ENCODE results near the gene DNASE1.

- no peak for TF ChIP-seq NR1H2 (CRISPR knock-in tag; IDR thresholded peaks at IDR 0.05)
- TF ChIP-seq USF2 (CRISPR knock-in tag; IDR thresholded peaks at IDR 0.05) = no peak
- no peak for TF ChIP-seq SP1 (CRISPR knock-in tag; conservative IDR thresholded peaks at IDR 0.05)
- TF ChIP-seq CTCF (IDR thresholded peaks at IDR 0.05) = no peak
- TF ChIP-seq USF1 (CRISPR knock-in tag; IDR thresholded peaks at IDR 0.05) = no peak
- no peak for TF ChIP-seq TEAD4 (CRISPR knock-in tag; IDR thresholded peaks at IDR 0.05)
- TF ChIP-seq RELA (CRISPR knock-in tag; IDR thresholded peaks at IDR 0.05; ENCODE audit: borderline replicate concordance) = no peak
- TF ChIP-seq JAZF1 (CRISPR knock-in tag; IDR thresholded peaks at IDR 0.05) = no peak
Observed at GRCh38 chr16:3607634-3608033, 46.9 kb upstream of the DNASE1 start.

Data from WTC11 (cell line).